ENCODE measurements around the gene FNIP1. TPM values are rescaled to one million over a fixed set of nuclear protein-coding genes. Genes with fewer than 3 reads are reported as not detected.
A peak's percentile ranks its signal among the peaks of the same experiment; 100 is the strongest.

FNIP1 gene
- total and polyA plus RNA-seq, 2 of the 13 experiments (the other 11 are each of a cell fraction or from before 2014, with no cell fraction given): 10.9 to 29.3 TPM

GRCh38 chr5:131634996-131635683, 161.7 kb downstream of the FNIP1 start, which contains the start of gene RAPGEF6 (continued):
- TF ChIP-seq USF2 (IDR thresholded peaks at IDR 0.05; ENCODE audit: low read depth, low read length): peak; percentile 76
- peak; percentile 85 for TF ChIP-seq USF2 (CRISPR knock-in tag; IDR thresholded peaks at IDR 0.05; ENCODE audit: borderline replicate concordance)
- no peak for TF ChIP-seq ZNF557 (CRISPR knock-in tag; IDR thresholded peaks at IDR 0.05)
- TF ChIP-seq MEIS2 (CRISPR knock-in tag; IDR thresholded peaks at IDR 0.05): peak; percentile 14; the same call in 1 of the 2 replicates
- no peak for TF ChIP-seq ZBTB3 (CRISPR knock-in tag; IDR thresholded peaks at IDR 0.05; ENCODE audit: borderline replicate concordance, low read depth)
- TF ChIP-seq ZNF205 (CRISPR knock-in tag; IDR thresholded peaks at IDR 0.05): peak; percentile 64; the same call in 1 of the 2 replicates
- no peak for TF ChIP-seq ZNF253 (CRISPR knock-in tag; IDR thresholded peaks at IDR 0.05; ENCODE audit: borderline replicate concordance)
- no peak for TF ChIP-seq ATRX (CRISPR knock-in tag; IDR thresholded peaks at IDR 0.05; ENCODE audit: borderline replicate concordance)
- no peak for TF ChIP-seq ZNF326 (CRISPR knock-in tag; IDR thresholded peaks at IDR 0.05; ENCODE audit: borderline replicate concordance)
- no peak for TF ChIP-seq ZKSCAN8 (CRISPR knock-in tag; IDR thresholded peaks at IDR 0.05; ENCODE audit: borderline replicate concordance)
- TF ChIP-seq HINFP (CRISPR knock-in tag; IDR thresholded peaks at IDR 0.05; ENCODE audit: low read depth): no peak; the same call in 1 of the 2 replicates
- TF ChIP-seq MED8 (CRISPR knock-in tag; IDR thresholded peaks at IDR 0.05; ENCODE audit: insufficient replicate concordance): no peak
- TF ChIP-seq ZNF883 (CRISPR knock-in tag; IDR thresholded peaks at IDR 0.05; ENCODE audit: not compliant biosample characterization): no peak
- peak; percentile 95; the same call in 1 of the 2 replicates for TF ChIP-seq ARID4A (CRISPR knock-in tag; IDR thresholded peaks at IDR 0.05; ENCODE audit: borderline replicate concordance)
- TF ChIP-seq ZNF616 (CRISPR knock-in tag; IDR thresholded peaks at IDR 0.05; ENCODE audit: low read depth): no peak
- peak; percentile 62; the same call in 1 of the 2 replicates for TF ChIP-seq ZNF564 (CRISPR knock-in tag; IDR thresholded peaks at IDR 0.05)
- TF ChIP-seq HDAC2 (CRISPR knock-in tag; IDR thresholded peaks at IDR 0.05): peak; percentile 87

All from HepG2 (cell line).